HG03442 (cell line): Measurements from ENCODE around the gene ARHGEF7.

Experiments used
- ATAC-seq: cut with Tn5 transposase; IDR thresholded peaks from one replicate; pipeline ENCODE4 v1.9.1; 2021; ENCODE audit warnings: mild to moderate bottlenecking, moderate library complexity; ENCODE audit not compliant: unreplicated experiment

Gene ARHGEF7

GRCh38 chr13:111330066-111330610, 215.0 kb downstream of the ARHGEF7 start:
- ATAC-seq = no peak

GRCh38 chr13:111335298-111335697, 220.2 kb downstream of the ARHGEF7 start:
- no peak for ATAC-seq

GRCh38 chr13:111336666-111337065, 221.6 kb downstream of the ARHGEF7 start:
- no peak for ATAC-seq

- no peak for ATAC-seq
Observed at GRCh38 chr13:111337206-111337605, 222.1 kb downstream of the ARHGEF7 start.

- no peak for ATAC-seq
Observed at GRCh38 chr13:111337741-111338140, 222.6 kb downstream of the ARHGEF7 start.

GRCh38 chr13:111338841-111339240, 223.7 kb downstream of the ARHGEF7 start:
- no peak for ATAC-seq

GRCh38 chr13:111339366-111340143, 224.4 kb downstream of the ARHGEF7 start:
- ATAC-seq = no peak

- ATAC-seq = no peak
Observed at GRCh38 chr13:111341886-111342285, 226.8 kb downstream of the ARHGEF7 start.

- ATAC-seq = no peak
Observed at GRCh38 chr13:111342721-111343120, 227.6 kb downstream of the ARHGEF7 start.

- no peak for ATAC-seq
Observed at GRCh38 chr13:111343186-111343805, 228.2 kb downstream of the ARHGEF7 start.

GRCh38 chr13:111344471-111345191, 229.5 kb downstream of the ARHGEF7 start:
- ATAC-seq = no peak

- ATAC-seq = no peak
Observed at GRCh38 chr13:111345682-111346081, 230.6 kb downstream of the ARHGEF7 start.

- no peak for ATAC-seq
Observed at GRCh38 chr13:111346101-111346680, 231.1 kb downstream of the ARHGEF7 start.

- no peak for ATAC-seq
Observed at GRCh38 chr13:111347438-111347837, 232.3 kb downstream of the ARHGEF7 start.

- ATAC-seq = no peak
Observed at GRCh38 chr13:111353508-111353907, 238.4 kb downstream of the ARHGEF7 start.

GRCh38 chr13:111354789-111355188, 239.7 kb downstream of the ARHGEF7 start:
- no peak for ATAC-seq
